T-helper 22 cell (primary cell): ENCODE results near the gene CAMKMT.

Source experiments
- DNase-seq: peaks from one replicate; pipeline ENCODE4 v3.0.0-alpha.2; 2020; ENCODE audit warnings: low read depth

The CAMKMT gene

GRCh38 chr2:44801841-44802776 lies 440.4 kb downstream of the CAMKMT start:
- no peak for DNase-seq

- no peak for DNase-seq
Observed at GRCh38 chr2:44802777-44803424, 441.2 kb downstream of the CAMKMT start.

GRCh38 chr2:44804406-44805265 lies 442.9 kb downstream of the CAMKMT start:
- DNase-seq: no peak

GRCh38 chr2:44805401-44806235 lies 443.9 kb downstream of the CAMKMT start:
- no peak for DNase-seq

- DNase-seq: no peak
Observed at GRCh38 chr2:44807201-44808025, 445.7 kb downstream of the CAMKMT start.

- DNase-seq: no peak
Observed at GRCh38 chr2:44810892-44811530, 449.3 kb downstream of the CAMKMT start.

GRCh38 chr2:44813165-44813564 lies 451.4 kb downstream of the CAMKMT start:
- no peak for DNase-seq

- DNase-seq: no peak
Observed at GRCh38 chr2:44813658-44814057, 451.9 kb downstream of the CAMKMT start.

- no peak for DNase-seq
Observed at GRCh38 chr2:44817256-44817655, 455.5 kb downstream of the CAMKMT start.

- no peak for DNase-seq
Observed at GRCh38 chr2:44817673-44818335, 456.1 kb downstream of the CAMKMT start.

GRCh38 chr2:44819061-44819460 lies 457.3 kb downstream of the CAMKMT start:
- no peak for DNase-seq

GRCh38 chr2:44821500-44821899 lies 459.8 kb downstream of the CAMKMT start:
- DNase-seq: no peak

GRCh38 chr2:44822174-44822573 lies 460.4 kb downstream of the CAMKMT start:
- DNase-seq: no peak
